Measurements from ENCODE around the gene FAM124B.

- TF ChIP-seq, protein P1, sequence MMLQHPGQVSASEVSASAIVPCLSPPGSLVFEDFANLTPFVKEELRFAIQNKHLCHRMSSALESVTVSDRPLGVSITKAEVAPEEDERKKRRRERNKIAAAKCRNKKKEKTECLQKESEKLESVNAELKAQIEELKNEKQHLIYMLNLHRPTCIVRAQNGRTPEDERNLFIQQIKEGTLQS (IDR thresholded peaks at IDR 0.05): no peak
- TF ChIP-seq, protein P2, sequence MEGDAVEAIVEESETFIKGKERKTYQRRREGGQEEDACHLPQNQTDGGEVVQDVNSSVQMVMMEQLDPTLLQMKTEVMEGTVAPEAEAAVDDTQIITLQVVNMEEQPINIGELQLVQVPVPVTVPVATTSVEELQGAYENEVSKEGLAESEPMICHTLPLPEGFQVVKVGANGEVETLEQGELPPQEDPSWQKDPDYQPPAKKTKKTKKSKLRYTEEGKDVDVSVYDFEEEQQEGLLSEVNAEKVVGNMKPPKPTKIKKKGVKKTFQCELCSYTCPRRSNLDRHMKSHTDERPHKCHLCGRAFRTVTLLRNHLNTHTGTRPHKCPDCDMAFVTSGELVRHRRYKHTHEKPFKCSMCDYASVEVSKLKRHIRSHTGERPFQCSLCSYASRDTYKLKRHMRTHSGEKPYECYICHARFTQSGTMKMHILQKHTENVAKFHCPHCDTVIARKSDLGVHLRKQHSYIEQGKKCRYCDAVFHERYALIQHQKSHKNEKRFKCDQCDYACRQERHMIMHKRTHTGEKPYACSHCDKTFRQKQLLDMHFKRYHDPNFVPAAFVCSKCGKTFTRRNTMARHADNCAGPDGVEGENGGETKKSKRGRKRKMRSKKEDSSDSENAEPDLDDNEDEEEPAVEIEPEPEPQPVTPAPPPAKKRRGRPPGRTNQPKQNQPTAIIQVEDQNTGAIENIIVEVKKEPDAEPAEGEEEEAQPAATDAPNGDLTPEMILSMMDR (IDR thresholded peaks at IDR 0.05; ENCODE audit: low read depth, low read length, missing input control): no peak
- no peak for TF ChIP-seq SP1 (IDR thresholded peaks at IDR 0.05)
- no peak for TF ChIP-seq YY1 (IDR thresholded peaks at IDR 0.05)
- TF ChIP-seq TAF1 (conservative IDR thresholded peaks at IDR 0.05): no peak
- TF ChIP-seq, protein P3, sequence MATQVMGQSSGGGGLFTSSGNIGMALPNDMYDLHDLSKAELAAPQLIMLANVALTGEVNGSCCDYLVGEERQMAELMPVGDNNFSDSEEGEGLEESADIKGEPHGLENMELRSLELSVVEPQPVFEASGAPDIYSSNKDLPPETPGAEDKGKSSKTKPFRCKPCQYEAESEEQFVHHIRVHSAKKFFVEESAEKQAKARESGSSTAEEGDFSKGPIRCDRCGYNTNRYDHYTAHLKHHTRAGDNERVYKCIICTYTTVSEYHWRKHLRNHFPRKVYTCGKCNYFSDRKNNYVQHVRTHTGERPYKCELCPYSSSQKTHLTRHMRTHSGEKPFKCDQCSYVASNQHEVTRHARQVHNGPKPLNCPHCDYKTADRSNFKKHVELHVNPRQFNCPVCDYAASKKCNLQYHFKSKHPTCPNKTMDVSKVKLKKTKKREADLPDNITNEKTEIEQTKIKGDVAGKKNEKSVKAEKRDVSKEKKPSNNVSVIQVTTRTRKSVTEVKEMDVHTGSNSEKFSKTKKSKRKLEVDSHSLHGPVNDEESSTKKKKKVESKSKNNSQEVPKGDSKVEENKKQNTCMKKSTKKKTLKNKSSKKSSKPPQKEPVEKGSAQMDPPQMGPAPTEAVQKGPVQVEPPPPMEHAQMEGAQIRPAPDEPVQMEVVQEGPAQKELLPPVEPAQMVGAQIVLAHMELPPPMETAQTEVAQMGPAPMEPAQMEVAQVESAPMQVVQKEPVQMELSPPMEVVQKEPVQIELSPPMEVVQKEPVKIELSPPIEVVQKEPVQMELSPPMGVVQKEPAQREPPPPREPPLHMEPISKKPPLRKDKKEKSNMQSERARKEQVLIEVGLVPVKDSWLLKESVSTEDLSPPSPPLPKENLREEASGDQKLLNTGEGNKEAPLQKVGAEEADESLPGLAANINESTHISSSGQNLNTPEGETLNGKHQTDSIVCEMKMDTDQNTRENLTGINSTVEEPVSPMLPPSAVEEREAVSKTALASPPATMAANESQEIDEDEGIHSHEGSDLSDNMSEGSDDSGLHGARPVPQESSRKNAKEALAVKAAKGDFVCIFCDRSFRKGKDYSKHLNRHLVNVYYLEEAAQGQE (IDR thresholded peaks at IDR 0.05): no peak
- TF ChIP-seq RAD21 (IDR thresholded peaks at IDR 0.05): no peak
- TF ChIP-seq JUND (IDR thresholded peaks at IDR 0.05): no peak
- TF ChIP-seq HNF4A (conservative IDR thresholded peaks at IDR 0.05): no peak
- TF ChIP-seq, protein P4, sequence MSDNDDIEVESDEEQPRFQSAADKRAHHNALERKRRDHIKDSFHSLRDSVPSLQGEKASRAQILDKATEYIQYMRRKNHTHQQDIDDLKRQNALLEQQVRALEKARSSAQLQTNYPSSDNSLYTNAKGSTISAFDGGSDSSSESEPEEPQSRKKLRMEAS (IDR thresholded peaks at IDR 0.05): no peak
- no peak for TF ChIP-seq FOXA1 (IDR thresholded peaks at IDR 0.05)
- no peak for TF ChIP-seq EGR1 (IDR thresholded peaks at IDR 0.05; ENCODE audit: low read depth in 2 of 2)
- no peak for TF ChIP-seq GABPA (IDR thresholded peaks at IDR 0.05 in 1 of 2, conservative IDR thresholded peaks at IDR 0.05 in 1 of 2)
These were observed 5.4 kb upstream of the FAM124B start for GRCh38 chr2:224407241-224407701.
